ENCODE results near the gene NMNAT3. TPM values are rescaled to one million over a fixed set of nuclear protein-coding genes. Genes with fewer than 3 reads are reported as not detected.

NMNAT3 gene
- total RNA-seq, 1 donor from 2014 or later = 2.5 TPM

DNA sequence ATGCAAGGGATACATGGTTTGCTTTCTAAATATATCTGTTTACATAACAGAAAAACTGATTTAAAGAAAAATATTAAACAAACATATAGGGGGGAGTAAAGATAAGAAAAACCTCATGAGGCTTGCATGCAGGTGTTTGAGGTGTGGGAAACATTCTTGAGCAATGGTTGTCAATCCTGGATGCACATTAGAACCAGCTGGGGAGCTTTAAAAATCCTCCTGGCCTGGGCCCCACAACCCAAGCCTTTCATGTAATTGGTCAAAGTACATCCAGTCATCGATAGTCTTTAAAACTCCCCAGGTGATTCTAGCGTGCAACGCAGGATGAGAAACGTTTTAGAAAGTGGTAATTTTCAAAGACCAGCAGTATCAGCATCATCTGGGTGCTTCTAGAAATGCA lies 18.3 kb downstream of the NMNAT3 start:
- Mint-ChIP-seq H3K4me1 (ENCODE audit: unreplicated experiment) (no peaks in the 10 kb centered on the region), H3K9me3 (ENCODE audit: unreplicated experiment) (peaks cover 3% of the 10 kb centered on the region), H3K27ac (ENCODE audit: unreplicated experiment) (no peak overlapping the region)

DNA sequence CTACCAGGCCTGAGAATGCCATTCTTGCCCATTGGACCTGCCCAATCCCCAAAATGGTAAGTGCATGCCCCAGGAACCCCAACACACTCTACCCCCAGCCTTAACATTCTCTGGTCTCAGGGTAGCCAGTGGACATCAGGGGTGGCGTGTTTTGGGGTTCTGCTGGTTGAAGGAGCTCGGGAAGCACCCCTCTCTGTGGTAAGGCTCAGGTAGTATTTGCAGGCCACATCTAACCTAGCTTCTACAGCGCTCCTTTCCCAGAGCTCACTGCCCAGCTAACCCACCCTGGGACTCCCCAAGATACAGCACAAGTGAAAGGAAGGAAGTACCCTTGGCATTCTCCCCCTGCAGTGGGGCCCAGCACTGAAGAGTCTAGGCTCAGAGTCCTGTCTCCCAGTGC lies 19.8 kb downstream of the NMNAT3 start:
- no peaks in the 10 kb centered on the region for H3K4me1 Mint-ChIP-seq (ENCODE audit: unreplicated experiment)
- no peak overlapping the region for H3K4me3 Mint-ChIP-seq (ENCODE audit: unreplicated experiment)
- no peak overlapping the region for H3K27ac Mint-ChIP-seq (ENCODE audit: unreplicated experiment)
- H3K27me3 Mint-ChIP-seq (ENCODE audit: unreplicated experiment) = peaks cover 47% of the 10 kb centered on the region
- H3K9me3 Mint-ChIP-seq (ENCODE audit: unreplicated experiment) = peaks cover 3% of the 10 kb centered on the region
- no peak for DNase-seq (ENCODE audit: extremely low spot score, unreplicated experiment)
- TF ChIP-seq, protein P1, sequence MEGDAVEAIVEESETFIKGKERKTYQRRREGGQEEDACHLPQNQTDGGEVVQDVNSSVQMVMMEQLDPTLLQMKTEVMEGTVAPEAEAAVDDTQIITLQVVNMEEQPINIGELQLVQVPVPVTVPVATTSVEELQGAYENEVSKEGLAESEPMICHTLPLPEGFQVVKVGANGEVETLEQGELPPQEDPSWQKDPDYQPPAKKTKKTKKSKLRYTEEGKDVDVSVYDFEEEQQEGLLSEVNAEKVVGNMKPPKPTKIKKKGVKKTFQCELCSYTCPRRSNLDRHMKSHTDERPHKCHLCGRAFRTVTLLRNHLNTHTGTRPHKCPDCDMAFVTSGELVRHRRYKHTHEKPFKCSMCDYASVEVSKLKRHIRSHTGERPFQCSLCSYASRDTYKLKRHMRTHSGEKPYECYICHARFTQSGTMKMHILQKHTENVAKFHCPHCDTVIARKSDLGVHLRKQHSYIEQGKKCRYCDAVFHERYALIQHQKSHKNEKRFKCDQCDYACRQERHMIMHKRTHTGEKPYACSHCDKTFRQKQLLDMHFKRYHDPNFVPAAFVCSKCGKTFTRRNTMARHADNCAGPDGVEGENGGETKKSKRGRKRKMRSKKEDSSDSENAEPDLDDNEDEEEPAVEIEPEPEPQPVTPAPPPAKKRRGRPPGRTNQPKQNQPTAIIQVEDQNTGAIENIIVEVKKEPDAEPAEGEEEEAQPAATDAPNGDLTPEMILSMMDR (IDR thresholded peaks at IDR 0.05) = no peak
- H3K36me3 Mint-ChIP-seq (ENCODE audit: unreplicated experiment) = no peaks in the 10 kb centered on the region

More for the DNA sequence above, 18.3 kb downstream of the NMNAT3 start:
- H3K4me3 Mint-ChIP-seq (ENCODE audit: unreplicated experiment) = no peak overlapping the region
- no peak for DNase-seq (ENCODE audit: extremely low spot score, unreplicated experiment)
- TF ChIP-seq, protein P1 (IDR thresholded peaks at IDR 0.05) = no peak
- H3K36me3 Mint-ChIP-seq (ENCODE audit: unreplicated experiment) = no peaks in the 10 kb centered on the region
- peaks cover 43% of the 10 kb centered on the region for H3K27me3 Mint-ChIP-seq (ENCODE audit: unreplicated experiment)

DNA sequence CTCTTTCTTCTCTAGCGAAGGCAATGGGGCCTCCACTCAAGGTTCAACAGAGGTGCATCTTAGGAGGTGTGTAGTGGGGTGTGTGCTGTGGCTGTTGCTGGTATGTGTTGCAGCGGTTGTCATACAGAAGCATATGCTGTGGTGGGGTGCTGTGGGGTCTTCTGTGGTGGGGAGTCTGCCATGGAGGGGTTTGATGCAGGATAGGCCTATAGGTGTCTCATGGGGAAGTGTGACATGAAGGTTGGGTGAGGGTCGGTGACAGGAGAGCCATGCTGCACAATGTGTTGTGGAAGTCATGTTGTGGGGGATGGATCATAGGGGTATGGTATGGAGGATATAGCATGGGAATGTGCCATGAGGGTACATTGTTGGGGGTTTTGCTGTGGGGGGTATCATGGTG lies 20.3 kb downstream of the NMNAT3 start:
- Mint-ChIP-seq H3K36me3 (ENCODE audit: unreplicated experiment) (no peaks in the 10 kb centered on the region), H3K27me3 (ENCODE audit: unreplicated experiment) (peaks cover 47% of the 10 kb centered on the region), H3K9me3 (ENCODE audit: unreplicated experiment) (peaks cover 3% of the 10 kb centered on the region), H3K4me1 (ENCODE audit: unreplicated experiment) (no peaks in the 10 kb centered on the region), H3K27ac (ENCODE audit: unreplicated experiment) (no peak overlapping the region), H3K4me3 (ENCODE audit: unreplicated experiment) (no peak overlapping the region)
- DNase-seq (ENCODE audit: extremely low spot score, unreplicated experiment) = no peak
- TF ChIP-seq, protein P1 (IDR thresholded peaks at IDR 0.05) = no peak

DNA sequence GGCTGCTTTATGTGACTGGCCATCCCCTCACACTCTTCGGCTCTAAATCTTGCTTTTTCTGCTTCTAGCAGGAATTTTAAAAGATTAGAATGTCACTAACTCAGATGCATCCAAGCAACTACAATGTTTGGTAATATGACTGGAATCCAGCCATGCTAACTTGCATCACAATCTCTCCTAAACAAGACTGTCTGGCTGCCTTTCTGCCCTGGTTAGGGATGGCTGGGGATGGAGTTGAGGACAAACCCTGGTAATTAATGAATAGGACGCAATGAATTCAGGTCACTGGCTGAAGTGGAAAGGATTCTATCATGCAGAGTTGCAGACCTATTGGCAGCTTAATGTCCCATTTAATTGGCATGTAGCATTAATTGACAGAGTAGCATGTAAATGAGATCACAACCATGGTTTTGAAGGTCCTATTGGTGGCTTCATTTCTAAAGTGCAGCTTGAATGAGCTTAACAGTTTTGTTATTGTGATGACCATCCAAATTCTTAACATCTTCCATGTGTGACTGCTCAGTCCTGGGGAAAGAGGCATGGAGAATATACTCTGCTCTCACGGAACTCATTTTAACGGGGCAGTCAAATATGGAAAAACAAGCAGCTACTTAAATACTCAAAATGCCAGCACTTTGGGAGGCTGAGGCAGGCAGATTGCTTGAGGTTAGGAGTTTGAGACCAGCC lies 21.7 kb downstream of the NMNAT3 start:
- Mint-ChIP-seq H3K36me3 (ENCODE audit: unreplicated experiment) (no peaks in the 10 kb centered on the region), H3K4me3 (ENCODE audit: unreplicated experiment) (no peak overlapping the region), H3K27ac (ENCODE audit: unreplicated experiment) (no peak overlapping the region), H3K9me3 (ENCODE audit: unreplicated experiment) (peaks cover 3% of the 10 kb centered on the region), H3K27me3 (ENCODE audit: unreplicated experiment) (peaks cover 50% of the 10 kb centered on the region), H3K4me1 (ENCODE audit: unreplicated experiment) (no peaks in the 10 kb centered on the region)
- TF ChIP-seq, protein P1 (IDR thresholded peaks at IDR 0.05) = no peak
- no peak for DNase-seq (ENCODE audit: extremely low spot score, unreplicated experiment)

DNA sequence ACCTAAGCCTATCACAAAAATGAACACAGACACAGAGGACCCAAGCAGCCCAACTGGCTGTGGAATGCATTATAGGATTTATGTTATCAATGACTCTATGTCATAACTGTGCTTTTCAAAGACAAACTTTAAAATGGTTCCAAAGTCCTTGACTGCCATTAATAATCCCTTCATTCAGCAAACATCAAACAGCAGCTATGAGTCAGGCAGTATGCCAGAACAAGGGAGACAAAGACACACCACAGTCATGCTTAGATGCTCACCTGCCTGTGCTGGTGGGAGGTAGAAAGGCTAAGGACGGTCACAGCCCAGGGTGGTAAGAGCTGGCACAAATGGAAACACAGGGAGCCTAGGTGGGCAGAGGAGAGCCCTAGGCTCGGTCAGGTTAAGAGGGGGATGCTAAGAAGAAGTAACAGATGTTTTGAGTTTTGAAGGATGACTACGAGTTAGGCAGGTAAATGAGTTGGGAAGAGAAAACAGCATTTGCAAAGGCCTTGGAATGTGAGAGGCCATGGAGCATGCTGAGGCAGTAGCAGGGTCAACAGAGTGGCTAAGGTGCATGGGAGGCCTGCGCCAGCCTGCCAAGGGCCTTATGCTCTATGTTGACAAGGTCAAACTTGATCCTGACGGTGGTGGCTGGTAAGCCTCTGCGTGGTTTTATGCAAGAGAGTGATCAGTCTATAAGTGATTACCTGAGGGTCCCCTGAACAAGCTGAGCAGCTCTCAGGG lies 23.0 kb downstream of the NMNAT3 start:
- no peaks in the 10 kb centered on the region for H3K36me3 Mint-ChIP-seq (ENCODE audit: unreplicated experiment)
- H3K9me3 Mint-ChIP-seq (ENCODE audit: unreplicated experiment) = peaks cover 3% of the 10 kb centered on the region
- no peak overlapping the region for H3K27ac Mint-ChIP-seq (ENCODE audit: unreplicated experiment)

More for the DNA sequence above, 23.0 kb downstream of the NMNAT3 start:
- H3K27me3 Mint-ChIP-seq (ENCODE audit: unreplicated experiment) = peaks cover 52% of the 10 kb centered on the region
- no peaks in the 10 kb centered on the region for H3K4me1 Mint-ChIP-seq (ENCODE audit: unreplicated experiment)
- TF ChIP-seq, protein P1 (IDR thresholded peaks at IDR 0.05) = no peak
- no peak for DNase-seq (ENCODE audit: extremely low spot score, unreplicated experiment)
- H3K4me3 Mint-ChIP-seq (ENCODE audit: unreplicated experiment) = no peak overlapping the region

Measured in osteocyte (in vitro differentiated cells).